DND-41 (cell line): Measurements from ENCODE around the gene KIAA1549.

ENCODE experiments used
- ATAC-seq: fragments of 200-7000 bp; cut with Tn5 transposase; 3 replicates; pipeline ENCODE4 v1.9.1; 2021; ENCODE audit warnings: low read depth; ENCODE audit not compliant: insufficient read depth
- DNase-seq: peaks from one replicate; pipeline ENCODE4 v3.0.0-alpha.2; 2020
- H2AFZ ChIP-seq: 2 replicates; pipeline ENCODE4 v1.6.0; 2012; ENCODE audit warnings: low read depth, low read length
- H3K27ac ChIP-seq: 2 replicates; pipeline ENCODE4 v1.5.1; 2012; ENCODE audit warnings: low read length, inconsistent platforms
- H3K27me3 ChIP-seq: fragments of 200-600 bp; sonication (generic); 2 replicates; pipeline ENCODE4 v1.6.0; 2012; ENCODE audit warnings: low read length, mild to moderate bottlenecking, inconsistent platforms; ENCODE audit not compliant: insufficient read depth, poor library complexity
- H3K36me3 ChIP-seq: 2 replicates; pipeline ENCODE4 v1.5.1; 2012; ENCODE audit warnings: low read length, inconsistent platforms; ENCODE audit not compliant: insufficient read depth
- H3K4me1 ChIP-seq: 2 replicates; pipeline ENCODE4 v1.5.1; 2012; ENCODE audit warnings: mild to moderate bottlenecking, low read length; ENCODE audit not compliant: insufficient read depth
- H3K4me2 ChIP-seq: 2 replicates; pipeline ENCODE4 v1.6.0; 2012; ENCODE audit warnings: mild to moderate bottlenecking, moderate library complexity, low read length, inconsistent platforms; ENCODE audit not compliant: insufficient read depth
- H3K4me3 ChIP-seq, 2 experiments: fragments of 200-600 bp in 1 of 2; shearing (Covaris generic) in 1 of 2; 2 replicates each; pipeline ENCODE4 v1.5.1; 2012 to 2016; ENCODE audit warnings: inconsistent platforms in 2 of 2, low read length in 2 of 2, mild to moderate bottlenecking in 2 of 2, low read depth in 1 of 2, moderate library complexity in 1 of 2
- H3K79me2 ChIP-seq: 2 replicates; pipeline ENCODE4 v1.6.0; 2012; ENCODE audit warnings: low read length, inconsistent platforms; ENCODE audit not compliant: insufficient read depth
- H3K9ac ChIP-seq: 2 replicates; pipeline ENCODE4 v1.6.0; 2012; ENCODE audit warnings: low read depth, mild to moderate bottlenecking, inconsistent platforms, low read length, moderate library complexity
- H3K9me3 ChIP-seq: 2 replicates; pipeline ENCODE4 v1.5.1; 2012; ENCODE audit warnings: low read length, moderate library complexity, mild to moderate bottlenecking, inconsistent platforms; ENCODE audit not compliant: insufficient read depth, severe bottlenecking
- H4K20me1 ChIP-seq: 2 replicates; pipeline ENCODE4 v1.6.0; 2012; ENCODE audit warnings: low read length; ENCODE audit not compliant: insufficient read depth
- CTCF ChIP-seq: IDR thresholded peaks from 2 replicates; pipeline ENCODE4 v1.5.1; 2012; ENCODE audit warnings: borderline replicate concordance, low read length, moderate library complexity, mild to moderate bottlenecking; ENCODE audit not compliant: poor library complexity, severe bottlenecking; ENCODE audit errors: extremely low read depth
- EZH2 ChIP-seq: IDR thresholded peaks from 3 replicates; pipeline ENCODE4 v1.6.1; 2012; ENCODE audit warnings: borderline replicate concordance, low read depth, mild to moderate bottlenecking, moderate library complexity, low read length, inconsistent platforms; ENCODE audit not compliant: severe bottlenecking

Gene KIAA1549

GRCh38 chr7:138903859-138904435 lies 77.2 kb downstream of the KIAA1549 start:
- peak overlapping the region; percentile 84 for H3K27ac ChIP-seq
- peak overlapping the region; percentile 67 for H3K4me2 ChIP-seq
- peak overlapping the region; percentile 37 for H2AFZ ChIP-seq
- H3K4me1 ChIP-seq = peaks cover 44% of the 10 kb centered on the region
- ATAC-seq (peak; percentile 60), DNase-seq (peak; percentile 60)
- no peaks in the 10 kb centered on the region for H3K9me3 ChIP-seq
- peak overlapping the region; percentile 49 for H3K9ac ChIP-seq
- H3K27me3 ChIP-seq = no peaks in the 10 kb centered on the region
- H4K20me1 ChIP-seq = no peaks in the 10 kb centered on the region
- peak overlapping the region in 1 of 2 experiments; percentile 52; a peak in 2 of 4 replicates for H3K4me3 ChIP-seq
- H3K36me3 ChIP-seq = no peaks in the 10 kb centered on the region
- H3K79me2 ChIP-seq = no peaks in the 10 kb centered on the region
- TF ChIP-seq EZH2 (no peak), CTCF (no peak)

- Histone ChIP-seq H3K79me2 (no peaks in the 10 kb centered on the region), H2AFZ (peak overlapping the region; percentile 37), H3K4me1 (peaks cover 44% of the 10 kb centered on the region), H4K20me1 (no peaks in the 10 kb centered on the region), H3K4me3 (peak overlapping the region in 1 of 2 experiments; percentile 52; a peak in 2 of 4 replicates), H3K9ac (peak overlapping the region; percentile 49), H3K27ac (peak overlapping the region; percentile 84), H3K9me3 (no peaks in the 10 kb centered on the region), H3K4me2 (peak overlapping the region; percentile 67), H3K27me3 (no peaks in the 10 kb centered on the region), H3K36me3 (no peaks in the 10 kb centered on the region)
- ATAC-seq (peak; percentile 97), DNase-seq (peak; percentile 96)
- TF ChIP-seq EZH2 (no peak), CTCF (peak; percentile 33)
These were observed 77.9 kb downstream of the KIAA1549 start for GRCh38 chr7:138903186-138903820.

GRCh38 chr7:138902161-138902560 lies 79.0 kb downstream of the KIAA1549 start:
- no peak overlapping the region for H2AFZ ChIP-seq
- no peaks in the 10 kb centered on the region for H3K9me3 ChIP-seq
- H3K27ac ChIP-seq = peak overlapping the region; percentile 60; the same call in 1 of the 2 replicates
- no peaks in the 10 kb centered on the region for H3K27me3 ChIP-seq
- no peaks in the 10 kb centered on the region for H3K36me3 ChIP-seq
- H4K20me1 ChIP-seq = no peaks in the 10 kb centered on the region
- H3K79me2 ChIP-seq = no peaks in the 10 kb centered on the region
- H3K4me2 ChIP-seq = no peak overlapping the region
- peak; percentile 15; the same call in 1 of the 3 replicates for ATAC-seq
- no peak overlapping the region for H3K4me3 ChIP-seq
- TF ChIP-seq EZH2 (no peak), CTCF (no peak)
- DNase-seq = peak; percentile 43
- H3K9ac ChIP-seq = no peak overlapping the region
- H3K4me1 ChIP-seq = peaks cover 46% of the 10 kb centered on the region
